Keratinocyte (primary cell): ENCODE measurements around the gene KNOP1. TPM values are rescaled to one million over a fixed set of nuclear protein-coding genes. Genes with fewer than 3 reads are reported as not detected.

ENCODE experiments used
- DNase-seq: peaks from one replicate; pipeline ENCODE4 v3.0.0-alpha.2; 2011; ENCODE audit warnings: low read depth, missing footprints, low spot score
- FAIRE-seq: peaks from 2 replicates; lab custom pipeline; 2011; peaks lifted over from hg19 to GRCh38; lab: Jason Lieb, UNC
- H2AFZ ChIP-seq: 2 replicates; pipeline ENCODE4 v1.6.0; 2012; ENCODE audit warnings: low read length, control low read depth, inconsistent platforms; ENCODE audit not compliant: control insufficient read depth
- H3K27ac ChIP-seq: 2 replicates; pipeline ENCODE4 v1.5.1; 2011; ENCODE audit warnings: low read length; ENCODE audit not compliant: control insufficient read depth, insufficient read depth
- H3K27me3 ChIP-seq: 3 replicates; pipeline ENCODE4 v1.6.0; 2011; ENCODE audit warnings: low read length; ENCODE audit not compliant: control insufficient read depth, insufficient read depth; ENCODE audit errors: extremely low read depth
- H3K36me3 ChIP-seq, 2 experiments: 2 replicates in 1 of 2; 3 replicates in 1 of 2; pipeline ENCODE4 v1.5.1; 2011; ENCODE audit warnings: low read length in 2 of 2, mild to moderate bottlenecking in 1 of 2; ENCODE audit not compliant: control insufficient read depth in 2 of 2, insufficient read depth in 2 of 2; ENCODE audit errors: extremely low read depth in 1 of 2
- H3K4me1 ChIP-seq: 3 replicates; pipeline ENCODE4 v1.5.1; 2011; ENCODE audit warnings: low read length; ENCODE audit not compliant: control insufficient read depth, insufficient read depth; ENCODE audit errors: extremely low read depth
- H3K4me2 ChIP-seq: 3 replicates; pipeline ENCODE4 v1.6.0; 2011; ENCODE audit warnings: low read depth, low read length; ENCODE audit not compliant: control insufficient read depth, insufficient read depth; ENCODE audit errors: extremely low read depth
- H3K4me3 ChIP-seq, 3 experiments: fragments of 200-600 bp in 1 of 3; sonication (generic) in 1 of 3; 2 replicates in 2 of 3; 3 replicates in 1 of 3; pipeline ENCODE4 v1.5.1; 2011 to 2016; ENCODE audit warnings: low read length in 3 of 3, mild to moderate bottlenecking in 3 of 3, control low read depth in 2 of 3, inconsistent platforms in 1 of 3, low read depth in 1 of 3, mixed read lengths in 1 of 3, mixed run types in 1 of 3, moderate library complexity in 1 of 3; ENCODE audit not compliant: control insufficient read depth in 2 of 3, insufficient read depth in 2 of 3; ENCODE audit errors: extremely low read depth in 1 of 3
- H3K79me2 ChIP-seq: 2 replicates; pipeline ENCODE4 v1.6.0; 2012; ENCODE audit warnings: low read length; ENCODE audit not compliant: control insufficient read depth, insufficient read depth
- H3K9ac ChIP-seq: 3 replicates; pipeline ENCODE4 v1.6.0; 2011; ENCODE audit warnings: low read length; ENCODE audit not compliant: control insufficient read depth, insufficient read depth; ENCODE audit errors: extremely low read depth
- H3K9me1 ChIP-seq: 3 replicates; pipeline ENCODE4 v1.6.0; 2011; ENCODE audit warnings: low read length; ENCODE audit not compliant: control insufficient read depth, insufficient read depth; ENCODE audit errors: extremely low read depth
- H3K9me3 ChIP-seq: 2 replicates; pipeline ENCODE4 v1.5.1; 2012; ENCODE audit warnings: low read depth, low read length; ENCODE audit not compliant: control insufficient read depth
- H4K20me1 ChIP-seq: 3 replicates; pipeline ENCODE4 v1.6.0; 2011; ENCODE audit warnings: low read length; ENCODE audit not compliant: control insufficient read depth, insufficient read depth; ENCODE audit errors: extremely low read depth
- CTCF ChIP-seq, 3 experiments: IDR thresholded peaks in 1 of 3; conservative IDR thresholded peaks in 1 of 3; optimal IDR thresholded peaks in 1 of 3; 2 replicates in 2 of 3; 3 replicates in 1 of 3; pipeline versions ENCODE3 to v1.5.1; 2011; ENCODE audit warnings: low read length in 3 of 3, mild to moderate bottlenecking in 3 of 3, moderate library complexity in 2 of 3, control low read depth in 1 of 3, inconsistent platforms in 1 of 3; ENCODE audit not compliant: insufficient read depth in 2 of 3; ENCODE audit errors: extremely low read depth in 1 of 3
- EZH2 ChIP-seq: IDR thresholded peaks from one replicate; pipeline ENCODE4 v1.6.1; 2012; ENCODE audit warnings: inconsistent platforms, mild to moderate bottlenecking, low read length, moderate library complexity
- dilution Hi-C: fragments of 300-500 bp; cut with MboI; formaldehyde crosslinking; loops from one replicate; pipeline ENCODE4 v1.7.0; 2020; ENCODE audit warnings: low sequenced_read_pairs; ENCODE audit not compliant: extremely low pct_ligation_motif_present
- polyA plus RNA-seq, 5 experiments: library from polyadenylated mRNA; depleted of rRNA in 3 of 5; stranded (reverse) in 3 of 5; stranded (forward) in 1 of 5; unstranded in 1 of 5; fragments of >200 nt; gene quantifications; 1 replicate in 1 of 5; 2 replicates in 3 of 5; 3 replicates in 1 of 5; pipeline versions ENCODE4 v1.2.1 to v1.2.3, GENCODE V29; 2011 to 2012; ENCODE audit warnings: missing spikeins in 2 of 5, low read depth in 1 of 5, low replicate concordance in 1 of 5

The KNOP1 gene
- polyA plus RNA-seq, 1 donor (not counting 4 experiments of a cell fraction or from before 2014, with no cell fraction given), result 19.8 TPM

GRCh38 chr16:19699472-19699871 lies 18.6 kb downstream of the KNOP1 start:
- no peaks in the 10 kb centered on the region for H3K9me3 ChIP-seq
- no peak overlapping the region for H3K4me3 ChIP-seq
- H3K4me1 ChIP-seq, result peaks cover 17% of the 10 kb centered on the region
- H3K9me1 ChIP-seq, result no peaks in the 10 kb centered on the region
- no peak overlapping the region for H3K27ac ChIP-seq
- no peak for FAIRE-seq
- DNase-seq, result no peak
- H3K79me2 ChIP-seq, result no peaks in the 10 kb centered on the region
- H4K20me1 ChIP-seq, result peaks cover 12% of the 10 kb centered on the region
- no peaks in the 10 kb centered on the region for H3K27me3 ChIP-seq
- no peak overlapping the region for H2AFZ ChIP-seq
- peaks cover 3 to 15% of the 10 kb centered on the region in 2 experiments for H3K36me3 ChIP-seq
- dilution Hi-C loops, result no loop called here
- H3K4me2 ChIP-seq, result no peak overlapping the region
- H3K9ac ChIP-seq, result no peak overlapping the region
- no peak for TF ChIP-seq CTCF (optimal IDR thresholded peaks at IDR 0.05 in 1 of 3, IDR thresholded peaks at IDR 0.05 in 1 of 3, conservative IDR thresholded peaks at IDR 0.05 in 1 of 3; ENCODE audit: extremely low read depth in 1 of 3, insufficient read depth in 2 of 3, low read length in 3 of 3)

- no peaks in the 10 kb centered on the region for H3K9me1 ChIP-seq
- H3K4me1 ChIP-seq, result peaks cover 16% of the 10 kb centered on the region
- H2AFZ ChIP-seq, result no peak overlapping the region
- H3K79me2 ChIP-seq, result no peaks in the 10 kb centered on the region
- H4K20me1 ChIP-seq, result peaks cover 12% of the 10 kb centered on the region
- FAIRE-seq (no peak), DNase-seq (no peak)
- H3K36me3 ChIP-seq, result peaks cover 1 to 15% of the 10 kb centered on the region in 2 experiments
- H3K9ac ChIP-seq, result no peak overlapping the region
- no peaks in the 10 kb centered on the region for H3K9me3 ChIP-seq
- H3K27ac ChIP-seq, result no peak overlapping the region
- no peaks in the 10 kb centered on the region for H3K27me3 ChIP-seq
- no peak overlapping the region for H3K4me2 ChIP-seq
- no peak for TF ChIP-seq EZH2
- TF ChIP-seq CTCF (optimal IDR thresholded peaks at IDR 0.05 in 1 of 3, IDR thresholded peaks at IDR 0.05 in 1 of 3, conservative IDR thresholded peaks at IDR 0.05 in 1 of 3; ENCODE audit: extremely low read depth in 1 of 3, insufficient read depth in 2 of 3, low read length in 3 of 3), result no peak
- no peak overlapping the region for H3K4me3 ChIP-seq
- dilution Hi-C loops, result no loop called here
Measured at GRCh38 chr16:19698480-19699465, 19.3 kb downstream of the KNOP1 start.
